Stimulated activated CD8-positive, alpha-beta memory T cell treated with anti-CD3 and anti-CD28 coated beads, Interleukin-2, amount 100 ng/mL, for 1 hour (primary cell): Measurements from ENCODE around the gene BAX.

ENCODE experiments used
- DNase-seq, 2 donors: peaks; one replicate each; pipeline ENCODE4 v3.0.0-alpha.2; 2020; ENCODE audit warnings: low read depth in 2 of 2

BAX gene

DNA sequence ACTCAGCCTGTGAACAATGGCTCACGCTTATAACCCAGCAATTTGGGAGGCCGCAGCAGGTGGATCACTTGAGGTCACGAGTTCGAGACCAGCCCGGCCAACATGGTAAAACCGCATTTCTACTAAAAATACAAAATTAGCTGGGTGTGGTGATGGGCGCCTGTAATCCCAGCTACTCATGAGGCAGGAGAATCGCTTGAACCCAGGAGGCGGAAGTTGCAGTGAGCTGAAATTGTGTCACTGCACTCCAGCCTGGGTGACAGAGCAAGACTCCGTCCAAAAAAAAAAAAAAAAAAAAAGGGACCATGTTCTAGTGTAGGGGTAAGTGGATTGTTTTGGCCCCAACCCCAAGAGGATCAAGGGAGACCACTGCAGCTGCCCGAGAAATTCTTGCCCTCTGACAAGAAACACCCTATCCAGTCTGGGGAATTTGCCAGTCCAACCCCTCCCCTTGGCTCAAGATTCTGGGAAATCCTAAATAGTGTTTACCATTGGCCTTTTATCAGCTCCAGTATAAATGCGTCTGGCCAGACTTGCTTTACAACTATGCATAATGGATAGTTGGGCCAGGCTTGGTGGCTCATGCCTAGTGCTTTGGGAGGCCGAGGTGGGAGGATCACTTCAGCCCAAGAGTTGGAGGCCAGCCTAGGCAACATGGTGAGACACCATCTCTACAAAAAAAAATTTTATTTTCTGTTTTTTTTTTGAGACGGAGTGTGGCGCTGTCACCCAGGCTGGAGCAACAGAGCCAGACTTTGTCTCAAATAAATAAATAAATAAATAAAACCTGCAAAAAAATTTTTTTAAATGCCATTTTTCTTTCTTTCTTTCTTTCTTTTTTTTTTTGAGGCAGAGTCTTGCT is 26.3 kb upstream of the BAX start:
- no peak for DNase-seq

DNA sequence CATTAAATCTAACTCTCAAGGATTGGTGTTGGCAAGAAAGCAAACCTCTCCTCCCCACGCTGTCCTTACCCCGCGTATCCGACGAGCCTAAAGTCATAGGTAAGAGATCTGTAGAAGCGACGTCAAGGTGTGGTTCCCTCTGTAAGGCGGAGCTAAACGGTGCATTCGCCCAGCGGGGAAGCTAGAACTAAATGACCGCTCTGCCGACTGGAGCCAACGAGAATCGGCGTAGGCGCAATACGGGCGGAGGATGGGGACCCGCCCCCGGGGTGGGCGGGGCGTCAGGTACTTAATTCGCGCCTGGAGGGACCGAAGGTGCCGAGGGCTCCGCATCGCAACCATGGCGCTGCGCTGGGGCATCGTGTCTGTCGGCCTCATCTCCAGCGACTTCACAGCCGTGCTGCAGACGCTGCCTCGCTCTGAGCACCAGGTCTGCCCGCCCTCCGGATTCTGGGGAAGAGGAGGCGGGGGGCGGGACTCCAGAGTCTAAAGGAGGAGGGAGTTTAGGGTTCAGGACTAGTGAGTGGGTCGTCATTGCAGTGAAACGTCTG is 21.2 kb upstream of the BAX start, which contains the start of gene DHDH:
Gene DHDH, plus strand, starts transcription at position 318 of the 551 bp plus-strand sequence. Its CDS starts 23 bp downstream, at position 341.
- DNase-seq: peak; percentile 65 to 71

DNA sequence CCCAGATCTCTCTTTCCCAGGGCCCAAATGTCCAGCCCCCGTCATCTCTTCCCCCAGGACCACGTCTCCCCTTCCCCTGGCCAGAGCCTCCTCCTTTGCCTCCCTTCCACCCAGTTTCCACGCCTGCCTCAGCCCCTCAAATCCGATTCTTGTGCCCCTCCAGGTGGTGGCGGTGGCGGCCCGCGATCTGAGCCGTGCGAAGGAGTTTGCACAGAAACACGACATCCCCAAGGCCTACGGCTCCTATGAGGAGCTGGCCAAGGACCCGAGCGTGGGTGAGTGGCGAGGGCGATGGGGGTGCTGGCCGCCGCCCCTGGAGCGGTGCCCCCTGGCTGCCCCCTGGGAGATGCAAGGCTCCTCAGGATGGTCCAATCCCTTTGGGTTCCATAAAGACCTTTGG is 19.8 kb upstream of the BAX start:
- DNase-seq: no peak

DNA sequence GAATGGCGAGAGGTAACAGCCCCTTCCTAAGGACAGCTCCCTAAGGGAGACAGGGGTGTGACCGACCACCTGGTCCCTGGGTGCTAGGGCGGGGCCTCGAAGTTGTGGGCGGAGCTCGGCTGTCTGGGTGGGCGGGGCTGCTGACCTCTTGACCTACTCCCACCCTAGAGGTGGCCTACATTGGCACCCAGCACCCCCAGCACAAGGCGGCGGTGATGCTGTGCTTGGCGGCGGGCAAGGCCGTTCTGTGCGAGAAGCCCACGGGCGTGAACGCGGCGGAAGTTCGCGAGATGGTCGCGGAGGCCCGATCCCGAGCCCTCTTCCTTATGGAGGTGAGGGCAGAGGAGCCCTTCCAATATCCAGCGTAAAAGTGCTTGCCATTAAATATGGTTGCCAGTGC is 18.8 kb upstream of the BAX start:
- DNase-seq: no peak

DNA sequence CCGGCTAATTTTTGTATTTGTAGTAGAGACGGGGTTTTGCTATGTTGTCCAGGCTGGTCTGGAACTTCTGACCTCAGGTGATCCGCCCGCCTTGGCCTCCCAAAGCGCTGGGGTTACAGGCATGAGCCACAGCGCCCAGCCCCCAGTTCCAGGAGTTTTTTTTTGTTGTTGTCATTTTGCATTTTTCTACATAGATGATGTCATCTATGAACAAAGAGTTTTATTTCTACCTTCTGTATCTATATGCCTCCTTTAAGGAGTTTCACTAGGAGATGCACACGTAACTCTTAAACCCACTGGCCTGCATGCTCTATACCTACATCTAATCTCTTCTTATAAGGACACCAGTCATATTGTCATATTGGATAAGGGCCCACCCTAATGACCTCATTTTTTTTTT is 16.4 kb upstream of the BAX start:
- no peak for DNase-seq

DNA sequence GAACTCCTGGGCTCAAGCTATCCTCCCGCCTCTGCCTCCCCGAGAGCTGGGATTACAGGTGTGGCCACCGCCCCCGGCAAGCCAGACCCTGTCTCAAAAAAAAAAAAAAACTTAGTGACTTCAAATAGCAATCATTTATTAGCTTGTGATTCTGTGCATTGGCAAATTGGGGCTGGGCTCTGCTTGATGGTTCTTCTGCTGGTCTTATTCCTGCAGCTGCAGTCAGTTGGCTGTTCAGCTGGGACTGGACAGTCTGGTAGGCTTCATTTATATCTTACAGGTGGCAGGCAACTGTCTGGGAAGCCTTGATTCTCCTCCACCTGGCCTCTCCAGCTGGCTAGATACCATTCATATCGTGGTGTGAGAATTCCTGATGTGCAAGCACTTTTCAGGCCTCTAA is 13.8 kb upstream of the BAX start:
- no peak for DNase-seq

DNA sequence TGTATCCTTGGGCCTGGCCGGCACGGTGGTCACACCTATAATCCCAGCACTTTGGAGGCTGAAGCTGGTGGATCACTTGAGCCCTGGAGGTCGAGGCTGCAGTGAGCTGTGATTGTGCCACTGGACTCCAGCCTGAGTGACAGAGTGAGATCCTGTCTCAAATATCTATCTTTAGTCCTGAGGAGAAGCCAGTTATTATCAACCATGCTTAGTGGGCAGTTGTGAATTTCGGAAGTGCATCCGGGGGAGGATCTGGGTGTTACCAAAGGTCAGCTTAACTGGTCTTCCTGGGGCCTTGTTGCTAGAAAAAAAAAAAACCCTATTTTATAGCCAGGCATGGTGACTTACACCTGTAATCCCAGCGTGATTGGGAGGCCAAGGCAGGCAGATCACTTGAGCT is 11.6 kb upstream of the BAX start:
- DNase-seq: no peak

DNA sequence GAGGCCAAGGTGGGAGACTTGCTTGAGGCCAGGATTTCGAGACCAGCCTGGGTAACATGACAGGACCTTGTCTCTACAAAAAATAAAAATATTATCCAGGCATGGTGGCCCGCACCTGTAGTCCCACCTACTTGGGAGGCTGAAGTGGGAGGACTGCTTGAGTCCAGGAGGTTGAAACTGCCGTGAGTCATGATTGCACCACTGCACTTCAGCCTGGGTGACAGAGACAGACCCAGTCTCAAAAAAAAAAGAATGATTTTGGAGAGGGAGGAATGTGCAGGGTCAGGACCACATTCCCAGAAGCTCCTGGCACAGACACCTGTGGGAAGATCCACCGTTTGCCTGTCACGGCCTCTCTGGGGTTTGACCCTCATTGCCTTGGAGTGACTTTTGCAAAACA is 9.3 kb upstream of the BAX start:
- DNase-seq: no peak

DNA sequence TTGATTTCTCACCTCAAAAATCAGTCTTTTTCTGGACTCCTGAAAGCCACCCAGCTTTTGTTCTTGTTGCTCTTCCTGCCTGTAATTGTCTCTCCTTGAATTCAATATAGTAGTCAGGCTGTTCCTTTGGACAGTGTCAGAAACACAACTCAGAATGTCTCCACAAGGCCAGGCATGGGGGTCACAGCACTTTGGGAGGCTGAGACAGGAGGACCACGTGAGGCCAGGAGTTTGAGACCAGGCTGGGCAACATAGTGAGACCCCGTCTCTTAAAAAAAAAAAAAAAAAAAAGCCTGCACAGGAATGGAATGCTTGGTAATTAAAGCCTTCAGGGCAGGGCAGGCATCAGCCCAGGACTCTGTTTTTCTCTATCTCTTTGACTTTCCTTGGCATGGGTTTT is 8.9 kb upstream of the BAX start:
- DNase-seq: no peak

DNA sequence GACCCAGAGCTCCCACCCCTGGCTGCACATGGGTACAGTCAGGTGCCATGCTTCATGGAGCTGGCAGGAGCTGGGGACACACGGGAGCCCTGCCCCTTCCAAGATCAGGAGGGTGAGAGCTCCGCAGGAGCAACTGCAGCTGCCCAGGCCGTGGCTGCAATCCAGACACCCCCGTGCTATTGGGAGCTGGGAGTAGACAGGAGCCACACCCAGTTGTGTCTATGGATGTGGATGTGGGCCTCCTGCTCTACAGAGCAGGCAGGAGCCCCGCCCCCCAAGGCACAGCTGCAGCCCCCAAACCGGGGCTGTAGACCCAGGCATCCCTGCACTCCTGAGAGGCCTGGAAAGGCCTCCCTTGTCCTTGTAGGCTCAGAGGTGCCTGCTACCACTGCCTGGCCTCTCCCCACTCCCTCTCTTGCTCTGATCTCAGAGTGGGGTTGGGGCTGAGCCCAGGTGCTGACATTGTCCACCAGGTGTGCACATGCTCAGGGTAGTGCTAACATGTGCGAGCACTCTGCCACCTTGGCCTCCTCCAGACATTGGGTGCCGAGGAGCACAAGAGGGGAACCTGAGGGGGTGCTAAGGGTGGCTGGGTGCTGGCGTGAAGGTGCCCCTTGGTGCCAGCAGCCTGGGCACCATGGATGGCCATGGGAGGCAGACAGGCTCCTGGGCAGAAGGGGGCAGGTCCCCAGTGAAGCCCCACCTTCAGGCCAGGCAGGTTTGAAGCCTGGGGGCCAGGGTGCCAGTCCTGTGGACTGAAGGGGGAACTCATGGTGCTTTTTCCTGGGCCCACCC is 8.0 kb upstream of the BAX start:
- DNase-seq: no peak

DNA sequence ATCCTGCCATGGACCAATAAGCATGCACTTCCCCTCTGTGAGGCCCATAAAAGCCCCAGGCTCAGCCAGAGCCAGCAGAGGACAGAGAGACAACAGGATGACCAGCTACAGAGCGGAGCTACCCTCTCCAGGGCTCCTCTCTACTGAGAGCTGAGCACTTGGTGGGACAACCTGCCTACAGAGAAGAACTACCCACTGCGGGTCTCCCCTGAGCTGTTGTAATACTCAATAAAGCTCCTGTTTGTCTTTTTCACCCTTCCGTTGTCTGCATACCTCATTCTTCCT is 7.5 kb upstream of the BAX start:
- DNase-seq: no peak

DNA sequence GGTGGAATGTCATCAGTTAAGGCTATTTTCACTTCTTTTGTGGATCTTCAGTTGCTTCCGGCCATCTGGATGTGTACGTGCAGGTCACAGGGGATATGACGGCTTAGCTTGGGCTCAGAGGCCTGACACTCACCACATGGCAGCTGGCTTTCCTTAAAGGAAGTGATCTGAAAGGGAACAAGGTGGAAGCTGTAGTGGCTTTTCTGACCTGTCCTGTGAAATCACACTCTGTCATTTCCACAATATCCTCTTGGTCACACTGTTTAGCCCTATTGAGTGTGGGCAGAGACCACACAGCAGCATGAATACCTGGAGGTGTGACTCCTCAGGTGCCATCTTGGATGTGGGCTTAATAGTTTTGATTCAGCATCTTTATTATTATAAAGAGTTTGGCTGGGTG is 4.5 kb upstream of the BAX start:
- DNase-seq: no peak

DNA sequence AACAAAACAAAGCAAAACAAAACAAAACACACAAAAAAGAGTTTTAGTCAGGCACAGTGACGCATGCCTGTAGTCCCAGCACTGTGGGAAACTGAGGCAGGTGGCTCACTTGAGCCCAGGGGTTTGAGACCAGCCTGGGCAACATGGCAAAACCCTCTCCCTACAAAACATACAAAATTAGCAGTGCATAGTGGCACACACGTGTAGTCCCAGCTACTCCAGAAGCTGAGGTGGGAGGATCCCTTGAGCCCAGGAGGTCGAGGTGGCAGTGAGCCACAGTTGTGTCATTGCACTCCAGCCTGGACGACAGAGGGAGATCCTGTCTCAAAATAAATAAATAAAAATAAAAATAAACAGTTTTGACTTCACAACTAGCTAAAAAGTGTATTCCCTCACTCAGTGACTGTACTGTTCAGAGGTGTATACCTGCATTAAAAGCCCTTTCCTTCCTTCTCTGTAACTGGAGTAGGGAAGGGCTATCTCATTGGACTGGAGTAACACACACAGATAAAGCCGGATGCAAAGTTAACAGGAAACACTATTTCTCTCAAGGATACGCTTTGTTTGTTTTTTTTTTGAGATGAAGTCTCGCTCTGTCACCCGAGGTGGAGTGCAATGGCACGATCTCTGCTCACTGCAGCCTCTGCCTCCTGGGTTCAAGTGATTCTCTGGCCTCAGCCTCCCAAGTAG is 3.7 kb upstream of the BAX start:
- no peak for DNase-seq

DNA sequence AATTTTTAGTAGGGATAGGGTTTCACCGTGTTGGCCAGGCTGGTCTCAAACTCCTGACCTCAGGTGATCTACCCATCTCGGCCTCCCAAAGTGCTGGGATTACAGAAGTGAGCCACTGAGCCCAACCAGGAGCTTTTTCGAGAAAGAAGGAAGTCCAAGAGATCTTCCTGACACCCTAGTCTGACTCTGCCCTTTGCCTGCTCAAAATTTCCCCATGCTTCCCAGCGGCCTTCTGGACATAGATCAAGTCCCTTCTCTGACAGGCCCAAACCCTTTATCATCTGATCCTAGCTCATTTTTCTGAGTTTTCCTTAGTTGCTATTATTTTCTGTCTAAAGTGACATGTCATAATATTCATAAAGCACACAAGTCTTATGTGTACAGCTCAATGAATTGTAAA is 1.5 kb upstream of the BAX start:
- DNase-seq: no peak

DNA sequence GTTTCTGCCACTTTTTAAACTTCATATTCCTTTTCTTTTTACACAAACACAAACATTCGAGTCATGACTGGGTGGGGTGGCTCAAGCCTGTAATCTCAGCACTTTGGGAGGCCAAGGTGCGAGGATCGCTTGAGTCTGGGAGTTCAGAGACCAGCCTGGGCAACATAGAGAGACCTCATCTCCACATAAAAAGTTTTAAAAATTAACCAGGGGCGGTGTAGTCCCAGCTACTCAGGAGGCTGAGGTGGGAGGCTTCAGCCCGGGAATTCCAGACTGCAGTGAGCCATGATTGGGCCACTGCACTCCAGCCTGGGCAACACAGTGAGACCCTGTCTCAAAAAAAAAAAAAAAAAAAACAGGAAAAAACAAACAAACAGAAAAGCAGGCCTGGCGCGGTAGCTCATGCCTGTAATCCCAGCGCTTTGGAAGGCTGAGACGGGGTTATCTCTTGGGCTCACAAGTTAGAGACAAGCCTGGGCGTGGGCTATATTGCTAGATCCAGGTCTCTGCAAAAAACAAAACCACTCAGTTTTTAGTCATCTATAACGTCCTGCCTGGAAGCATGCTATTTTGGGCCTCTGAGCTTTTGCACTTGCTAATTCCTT is 583 bp upstream of the BAX start:
- no peak for DNase-seq

DNA sequence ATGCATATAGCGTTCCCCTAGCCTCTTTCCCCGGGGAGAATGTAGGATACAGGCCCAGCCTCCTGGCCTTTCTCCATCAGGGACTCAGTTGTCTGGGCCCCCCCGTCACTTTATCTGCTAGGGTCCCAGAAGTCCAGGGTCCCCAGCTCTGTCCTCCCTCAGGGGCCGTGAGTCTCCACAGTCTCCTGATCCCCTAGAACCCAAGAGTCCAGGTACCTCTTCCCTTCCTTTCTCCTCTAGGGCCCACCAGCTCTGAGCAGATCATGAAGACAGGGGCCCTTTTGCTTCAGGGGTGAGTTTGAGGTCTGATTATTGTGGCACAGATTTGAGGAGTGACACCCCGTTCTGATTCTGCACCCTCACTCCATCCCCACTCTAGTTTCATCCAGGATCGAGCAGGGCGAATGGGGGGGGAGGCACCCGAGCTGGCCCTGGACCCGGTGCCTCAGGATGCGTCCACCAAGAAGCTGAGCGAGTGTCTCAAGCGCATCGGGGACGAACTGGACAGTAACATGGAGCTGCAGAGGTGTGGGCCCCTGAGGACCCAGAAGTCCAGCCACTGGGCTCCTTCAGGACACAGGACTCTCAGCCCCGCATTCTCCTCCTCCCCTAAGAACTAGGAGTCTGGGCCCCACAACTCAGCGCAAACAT is 758 bp downstream of the BAX start:
- DNase-seq: no peak

DNA sequence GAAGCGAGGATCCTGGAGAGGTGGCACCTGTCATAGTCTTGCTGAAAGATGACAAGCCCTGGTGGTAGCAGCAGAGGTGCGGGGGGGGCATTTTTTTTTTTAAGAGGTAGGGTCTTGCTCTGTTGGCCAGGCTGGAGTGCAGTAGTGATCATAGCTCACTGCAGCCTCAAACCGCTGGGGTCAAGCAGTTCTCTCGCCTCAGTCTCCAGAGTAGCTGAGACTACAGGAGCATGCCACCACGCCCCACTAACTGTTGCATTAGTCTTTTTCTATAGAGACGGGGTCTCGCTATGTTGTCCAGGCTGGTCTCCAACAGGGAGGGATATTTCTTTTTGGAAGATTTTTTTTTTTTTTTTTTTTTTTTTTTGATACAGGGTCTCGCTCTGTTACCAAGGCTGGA is 3.3 kb downstream of the BAX start:
- DNase-seq: no peak

DNA sequence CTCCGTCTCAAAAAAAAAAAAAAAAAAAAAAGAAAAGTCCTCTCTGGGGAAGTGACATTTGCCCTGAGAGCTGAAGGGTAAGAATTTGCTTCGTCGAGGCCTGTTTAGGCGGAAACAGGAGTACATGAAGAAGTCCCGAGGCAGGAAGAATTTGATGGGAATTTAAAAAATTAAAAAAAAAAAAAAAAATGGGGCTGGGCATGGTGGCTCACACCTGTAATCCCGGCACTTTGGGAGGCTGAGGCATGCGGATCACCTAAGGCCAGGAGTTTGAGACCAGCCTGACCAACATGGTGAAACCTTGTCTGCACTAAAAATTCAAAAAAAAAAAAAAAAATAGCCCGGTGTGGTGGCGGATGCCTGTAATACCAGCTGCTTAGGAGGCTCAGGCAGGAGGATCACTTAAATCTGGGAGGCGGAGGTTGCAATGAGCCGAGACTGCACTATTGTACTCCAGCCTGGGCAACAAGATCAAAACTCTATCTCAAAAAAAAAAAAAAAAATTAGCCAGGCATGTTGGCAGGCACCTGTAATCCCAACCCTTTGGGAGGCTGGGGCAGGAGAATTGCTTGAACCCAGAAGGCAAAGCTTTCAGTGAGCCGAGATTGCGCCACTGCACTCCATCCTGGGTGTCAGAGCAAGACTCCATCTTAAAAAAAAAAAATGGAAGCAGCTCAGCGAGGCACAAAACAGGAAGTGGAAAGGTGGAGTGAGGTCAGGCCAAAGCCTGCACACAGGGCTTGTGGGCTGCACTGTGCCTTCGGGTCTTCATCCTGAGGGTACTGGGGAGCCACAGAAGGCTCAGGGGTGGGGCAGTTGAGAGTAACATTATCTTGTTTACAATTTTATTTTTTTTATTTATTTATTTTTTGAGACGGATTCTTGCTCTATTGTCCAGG is 4.9 kb downstream of the BAX start:
- DNase-seq: no peak

DNA sequence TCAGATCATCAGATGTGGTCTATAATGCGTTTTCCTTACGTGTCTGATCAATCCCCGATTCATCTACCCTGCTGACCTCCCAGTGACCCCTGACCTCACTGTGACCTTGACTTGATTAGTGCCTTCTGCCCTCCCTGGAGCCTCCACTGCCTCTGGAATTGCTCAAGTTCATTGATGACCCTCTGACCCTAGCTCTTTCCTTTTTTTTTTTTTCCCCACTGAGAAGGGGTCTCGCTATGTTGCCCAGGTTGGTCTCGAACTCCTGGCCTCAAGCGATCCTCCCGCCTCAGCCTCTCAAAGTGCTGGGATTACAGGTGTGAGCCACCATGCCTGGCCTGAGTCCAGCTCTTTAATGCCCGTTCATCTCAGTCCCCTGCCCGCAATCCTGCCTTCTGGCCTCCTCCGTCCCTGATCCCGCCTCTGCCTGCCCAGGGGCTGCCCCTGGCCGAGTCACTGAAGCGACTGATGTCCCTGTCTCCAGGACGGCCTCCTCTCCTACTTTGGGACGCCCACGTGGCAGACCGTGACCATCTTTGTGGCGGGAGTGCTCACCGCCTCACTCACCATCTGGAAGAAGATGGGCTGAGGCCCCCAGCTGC is 6.5 kb downstream of the BAX start:
- DNase-seq: no peak

DNA sequence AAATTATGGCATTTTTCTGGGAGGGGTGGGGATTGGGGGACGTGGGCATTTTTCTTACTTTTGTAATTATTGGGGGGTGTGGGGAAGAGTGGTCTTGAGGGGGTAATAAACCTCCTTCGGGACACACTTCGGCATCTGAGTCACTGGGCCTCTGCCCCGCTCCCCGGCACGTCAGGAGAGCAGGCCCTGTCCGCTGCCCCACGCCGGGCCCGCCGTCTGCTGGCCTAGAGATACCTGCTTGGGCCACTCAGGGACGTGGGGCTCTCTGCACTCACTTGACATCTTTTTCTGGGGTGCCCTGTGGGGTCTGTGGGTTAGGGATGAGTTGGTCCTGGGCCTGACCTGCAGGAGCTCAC is 7.0 kb downstream of the BAX start:
- no peak for DNase-seq
